HG02938 (cell line): Measurements from ENCODE around the gene ATG9A.

Experiments used
- ATAC-seq: cut with Tn5 transposase; IDR thresholded peaks from one replicate; pipeline ENCODE4 v1.9.1; 2021; ENCODE audit warnings: mild to moderate bottlenecking, moderate library complexity; ENCODE audit not compliant: unreplicated experiment

Gene ATG9A

DNA sequence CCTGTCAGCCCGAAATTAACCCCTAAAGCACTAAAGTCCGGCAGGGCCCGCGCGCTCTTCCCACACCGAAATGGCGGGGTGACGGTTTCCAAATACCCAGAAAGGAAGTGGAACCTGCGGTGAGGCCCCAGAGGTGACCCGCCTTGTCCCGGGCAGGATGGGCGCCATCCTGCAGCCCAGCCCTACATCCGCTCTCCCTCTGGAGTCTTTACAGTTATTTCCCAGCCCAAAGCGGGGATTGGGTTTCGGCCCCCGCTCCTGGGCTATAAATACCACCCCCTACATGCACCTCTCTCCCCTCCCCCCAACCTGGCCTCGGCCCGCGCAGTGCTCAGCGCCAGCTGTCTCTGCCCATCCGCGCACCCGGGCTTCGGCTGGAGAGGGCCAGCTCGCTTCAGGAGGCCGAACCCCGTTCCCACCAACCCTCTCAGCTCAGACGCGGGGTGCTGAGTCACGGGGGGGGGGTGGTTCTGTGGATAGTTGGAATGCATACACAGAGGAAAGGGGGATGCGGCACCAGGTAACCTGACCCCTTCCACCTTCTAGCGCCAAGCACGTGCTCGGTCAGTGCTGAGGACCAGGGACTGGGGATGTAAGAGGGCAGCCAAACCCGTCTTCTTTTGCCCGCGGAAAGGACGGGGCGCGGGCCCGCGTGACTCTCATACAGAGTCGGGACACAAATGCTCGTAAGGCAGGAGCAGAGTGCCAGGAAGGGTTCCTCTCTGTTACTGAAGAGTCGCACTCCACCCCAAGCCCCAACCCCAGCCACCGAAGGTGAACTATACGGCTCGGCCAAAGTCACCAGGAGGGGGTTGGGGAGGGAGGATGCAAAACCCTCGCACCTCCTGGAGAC is 23.7 kb upstream of the ATG9A start, which contains the start of gene TUBA4B:
Gene TUBA4B (plus strand): TSS at position 344 of the 853 bp plus-strand sequence. CDS start 165 bp downstream, at position 509.
- ATAC-seq = peak; percentile 12

DNA sequence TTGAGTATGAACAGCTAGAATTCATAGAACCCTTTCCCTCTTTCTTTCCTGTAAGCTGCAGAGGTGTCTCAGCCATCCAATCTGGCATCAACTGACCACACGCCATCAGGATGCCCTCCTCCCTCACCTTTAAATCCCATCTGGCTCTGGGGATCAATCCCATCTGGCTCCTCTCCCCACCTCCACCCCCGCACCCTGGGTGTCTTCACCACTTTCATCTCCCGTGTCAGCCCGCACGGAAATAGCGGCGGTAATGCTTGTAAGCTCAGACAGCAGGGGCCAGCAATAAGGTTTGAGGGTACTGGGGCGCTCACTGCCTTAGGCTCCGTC is 23.1 kb upstream of the ATG9A start:
- ATAC-seq = no peak

DNA sequence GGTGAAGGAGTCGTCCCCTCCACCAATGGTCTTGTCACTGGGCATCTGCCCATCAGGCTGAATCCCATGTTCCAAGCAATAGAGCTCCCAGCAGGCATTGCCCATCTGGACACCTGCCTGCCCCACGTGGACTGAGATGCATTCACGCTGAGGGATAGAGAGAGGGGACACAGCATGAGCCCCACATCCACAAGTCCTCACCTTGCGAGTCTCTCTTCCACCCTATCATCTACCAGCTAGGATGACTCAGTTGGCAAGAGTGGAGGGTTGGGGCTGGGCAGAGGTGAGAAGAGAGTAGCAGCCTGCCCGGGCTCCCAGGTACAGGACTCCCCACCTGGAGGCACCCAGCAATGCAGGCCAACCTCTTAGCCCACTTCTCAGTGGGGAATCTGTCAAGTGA is 22.6 kb upstream of the ATG9A start:
- no peak for ATAC-seq

GRCh38 chr2:219251656-219252055 is 22.2 kb upstream of the ATG9A start:
- ATAC-seq = no peak

DNA sequence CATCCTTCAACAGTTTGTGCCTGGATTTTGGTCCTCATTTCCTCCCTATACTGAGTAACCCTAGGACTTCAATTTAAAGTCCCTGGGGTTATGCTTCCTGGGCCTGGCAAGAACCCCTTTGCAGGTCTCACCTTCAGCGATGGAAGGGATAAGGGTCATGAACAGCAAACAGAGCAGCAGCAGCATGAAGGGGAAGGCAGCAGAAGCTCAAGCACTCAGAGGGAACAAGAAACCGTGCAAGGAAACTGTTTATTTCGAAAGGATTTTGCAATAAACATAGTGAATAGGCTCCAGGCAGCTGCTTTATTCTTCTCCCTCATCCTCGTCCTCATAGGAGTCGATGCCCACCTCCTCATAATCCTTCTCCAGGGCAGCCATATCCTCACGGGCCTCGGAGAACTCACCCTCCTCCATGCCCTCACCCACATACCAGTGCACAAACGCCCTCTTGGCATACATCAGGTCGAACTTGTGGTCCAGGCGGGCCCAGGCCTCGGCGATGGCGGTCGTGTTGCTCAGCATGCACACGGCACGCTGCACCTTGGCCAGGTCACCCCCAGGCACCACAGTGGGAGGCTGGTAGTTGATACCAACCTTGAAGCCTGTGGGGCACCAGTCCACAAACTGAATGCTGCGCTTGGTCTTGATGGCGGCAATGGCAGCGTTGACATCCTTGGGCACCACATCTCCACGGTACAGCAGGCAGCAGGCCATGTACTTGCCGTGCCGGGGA is 20.8 kb upstream of the ATG9A start:
- ATAC-seq = no peak

DNA sequence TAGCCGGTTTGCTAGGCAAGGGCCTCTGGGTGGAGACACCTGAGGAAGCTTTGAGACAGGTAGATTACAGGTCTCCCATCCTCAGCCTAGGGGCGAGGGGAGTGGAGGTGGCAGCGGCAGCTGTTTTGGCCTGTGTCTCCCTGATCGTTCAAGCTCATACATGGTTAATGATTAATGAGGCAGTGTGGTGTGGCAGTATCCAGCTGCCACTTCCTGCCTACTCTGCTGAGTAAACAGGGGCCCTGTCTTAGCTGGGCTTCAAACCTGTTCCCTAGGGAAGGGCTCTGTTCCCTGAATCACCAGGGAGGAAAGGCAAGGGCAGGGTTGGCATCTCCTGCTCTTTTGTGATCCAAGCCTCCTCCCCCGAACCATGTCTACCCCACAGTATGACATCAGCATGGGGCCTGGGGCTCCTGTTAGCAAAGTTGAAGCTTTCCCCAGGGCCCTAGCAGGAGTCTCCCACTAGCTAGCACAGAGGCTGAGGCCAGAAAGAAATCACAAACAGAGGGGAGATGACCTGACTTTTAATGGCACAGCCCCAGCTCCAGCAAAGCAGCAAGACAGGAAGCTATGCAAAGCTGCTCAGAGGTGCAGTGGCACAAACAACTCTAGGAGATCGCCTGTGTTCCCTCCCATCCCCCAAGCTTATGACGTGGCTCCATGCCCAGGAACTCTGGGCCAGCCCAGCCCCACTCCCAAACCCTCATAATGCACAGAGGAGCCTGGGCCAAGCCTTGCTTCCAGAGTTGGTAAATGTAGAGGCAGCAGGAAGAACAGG is 20.0 kb upstream of the ATG9A start:
- ATAC-seq = peak; percentile 47

DNA sequence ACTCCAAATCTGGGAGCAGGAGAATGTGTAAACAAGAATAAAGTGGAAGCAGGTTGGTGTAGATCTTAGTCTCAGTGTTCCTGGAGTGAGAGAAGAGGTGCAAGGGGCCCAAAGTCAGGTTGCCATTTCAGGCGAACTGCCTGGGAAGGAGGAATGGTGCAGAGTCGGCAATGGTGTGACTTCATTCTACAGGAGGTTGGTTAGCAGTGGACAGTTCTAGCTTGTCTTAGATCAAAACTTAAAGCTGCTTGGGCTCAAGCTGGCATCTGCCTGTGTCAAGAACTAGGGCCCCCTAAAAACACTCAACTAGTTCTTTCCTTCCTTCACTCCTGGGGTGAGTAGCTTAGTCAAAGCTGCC is 19.4 kb upstream of the ATG9A start:
- no peak for ATAC-seq

GRCh38 chr2:219247678-219248642 is 18.5 kb upstream of the ATG9A start:
- no peak for ATAC-seq

- ATAC-seq = no peak
Measured at GRCh38 chr2:219246559-219246958, 17.1 kb upstream of the ATG9A start.

DNA sequence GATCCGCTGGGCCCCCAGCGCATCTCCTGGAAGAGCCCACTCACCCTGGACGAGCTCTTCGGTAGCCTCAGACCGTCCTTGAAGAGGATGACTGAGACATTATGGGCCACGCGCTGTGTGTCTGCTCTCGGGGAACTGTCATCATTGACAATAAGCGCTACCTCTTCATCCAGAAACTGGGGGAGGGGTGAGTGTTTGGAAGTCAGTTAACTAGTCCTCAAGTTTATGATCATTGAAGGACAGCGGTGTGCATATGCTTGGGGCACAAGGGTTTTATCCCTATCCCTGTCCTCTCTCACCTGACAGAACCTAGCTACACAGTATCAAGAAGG is 16.4 kb upstream of the ATG9A start:
- ATAC-seq = no peak

DNA sequence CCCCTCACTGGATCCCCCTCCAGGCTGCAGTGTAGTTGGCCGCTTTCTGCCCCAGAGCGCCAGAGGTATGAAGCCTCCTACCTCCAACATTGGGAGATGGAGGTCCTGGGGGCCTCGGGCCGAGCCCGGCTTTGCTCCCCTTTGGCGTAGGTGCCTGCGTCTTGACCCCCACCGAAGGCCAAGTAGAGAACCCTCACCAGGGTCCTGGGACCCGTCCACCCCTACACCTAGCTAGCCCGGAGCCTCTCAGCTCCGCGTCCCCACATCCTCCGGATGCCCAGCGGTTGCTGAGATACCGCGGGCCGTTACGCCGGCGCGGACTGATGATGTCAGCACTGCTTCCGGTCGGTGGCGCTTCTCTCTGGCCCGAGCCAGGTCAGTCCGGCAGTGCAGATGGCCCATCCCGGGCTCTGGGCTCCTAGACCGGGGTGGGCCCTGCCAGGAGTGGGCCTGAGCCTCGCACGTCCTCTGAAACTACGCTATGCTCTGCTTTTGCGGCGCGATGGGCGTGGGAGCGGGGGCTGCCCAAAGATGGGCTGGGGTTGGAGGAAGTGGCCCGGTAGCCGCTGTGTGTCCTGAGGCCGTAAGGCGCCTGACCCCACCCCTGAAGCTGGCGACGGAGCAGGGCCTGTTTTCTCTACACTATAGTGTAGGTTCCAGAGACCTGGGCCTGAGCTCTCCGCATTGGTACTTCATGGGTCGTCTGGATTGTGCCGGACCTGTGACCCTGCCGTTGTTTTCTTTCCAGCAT is 15.9 kb upstream of the ATG9A start, which contains the start of the genes GLB1L and STK16:
Gene GLB1L (minus strand): TSS at position 297 of the 751 bp plus-strand sequence. CDS start 1,871 bp downstream, outside the sequence.
Gene STK16 (plus strand): TSS at position 332 of the 751 bp plus-strand sequence. CDS start 521 bp downstream, outside the sequence.
- peak; percentile 64 for ATAC-seq

GRCh38 chr2:219244789-219245147 is 15.3 kb upstream of the ATG9A start:
- no peak for ATAC-seq

DNA sequence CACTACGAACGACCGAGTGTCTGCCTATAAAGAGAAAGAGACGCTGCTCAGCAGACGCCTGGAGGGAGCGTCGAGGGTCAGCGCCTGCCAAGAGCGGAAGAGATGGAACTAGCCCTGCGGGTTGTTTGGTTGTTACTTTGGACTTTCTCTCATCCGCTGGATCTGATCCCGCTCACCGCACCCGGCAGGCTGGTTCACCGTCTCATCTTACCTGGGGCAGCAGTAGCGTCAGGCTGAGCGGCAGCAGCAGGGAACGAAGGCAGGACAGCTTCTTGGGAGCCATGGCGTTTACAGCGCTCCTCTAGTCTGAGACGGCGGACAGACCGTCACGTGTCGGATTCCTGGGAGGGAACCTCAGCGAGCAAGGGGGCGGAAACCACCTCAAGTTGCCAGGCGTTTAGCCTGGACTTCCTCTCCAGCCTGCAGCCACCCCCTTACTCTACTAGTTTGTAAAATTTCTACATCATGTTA is 13.9 kb upstream of the ATG9A start:
- no peak for ATAC-seq

- no peak for ATAC-seq
Measured at GRCh38 chr2:219234331-219234730, 4.9 kb upstream of the ATG9A start.

DNA sequence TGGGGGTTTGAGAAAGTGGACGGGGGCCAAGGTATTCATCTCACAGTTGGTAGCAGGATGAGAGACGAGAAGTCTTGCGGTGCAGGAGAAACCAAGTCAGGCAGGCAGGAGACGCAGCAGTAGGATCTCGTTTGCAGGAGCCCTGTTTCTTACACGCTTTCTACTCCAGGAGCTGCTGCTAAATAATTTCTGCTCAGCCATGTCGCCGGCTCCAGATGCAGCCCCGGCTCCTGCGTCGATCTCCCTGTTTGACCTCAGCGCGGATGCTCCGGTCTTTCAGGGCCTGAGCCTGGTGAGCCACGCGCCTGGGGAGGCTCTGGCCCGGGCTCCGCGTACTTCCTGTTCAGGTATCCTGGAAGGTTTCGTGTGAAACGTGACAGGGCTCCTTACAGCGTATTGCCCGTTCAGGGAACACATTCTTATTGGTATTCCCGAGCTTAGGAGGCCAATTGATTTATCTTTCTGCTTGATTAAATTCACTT is 664 bp upstream of the ATG9A start:
- peak; percentile 11 for ATAC-seq

- ATAC-seq = no peak
Measured at GRCh38 chr2:219228911-219229304, 528 bp downstream of the ATG9A start.

- ATAC-seq = no peak
Measured at GRCh38 chr2:219228041-219228910, 1.2 kb downstream of the ATG9A start.

DNA sequence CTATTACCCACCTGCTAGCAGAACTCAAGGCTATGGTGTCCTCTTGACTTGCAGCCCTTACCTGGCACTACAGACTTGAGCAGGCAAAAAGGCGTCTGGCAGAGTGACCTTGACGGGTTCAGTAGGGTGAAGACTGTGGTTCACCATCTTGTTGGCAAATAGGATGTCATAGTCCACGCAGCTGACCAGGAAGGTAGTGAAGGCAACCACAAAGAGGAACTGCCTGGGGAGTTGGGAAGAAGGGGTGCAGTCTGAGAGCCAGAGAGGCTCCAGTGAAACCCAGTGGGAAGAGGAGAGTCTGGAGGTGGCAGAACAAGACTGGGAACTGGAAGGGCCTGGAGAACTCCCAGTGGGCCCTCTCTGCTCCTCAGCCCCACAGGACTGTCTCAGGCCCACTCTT is 4.1 kb downstream of the ATG9A start:
- ATAC-seq = no peak
